Transverse colon (tissue), 4 donors: Measurements from ENCODE around the gene SKP2.

ENCODE experiments used
- CTCF ChIP-seq, 5 experiments: fragments of 200-600 bp in 3 of 5; fragments of 450-650 bp in 2 of 5; sonication (generic) in 3 of 5; IDR thresholded peaks; 1 replicate in 2 of 5; 2 replicates in 3 of 5; pipeline ENCODE4 v1.5.1; 2016 to 2017; ENCODE audit warnings: antibody characterized with exemption in 5 of 5, inconsistent platforms in 3 of 5, mild to moderate bottlenecking in 2 of 5, moderate library complexity in 1 of 5
- EP300 ChIP-seq: sonication (generic); formaldehyde crosslinking; IDR thresholded peaks from one replicate; pipeline ENCODE4 v1.6.1; 2017; ENCODE audit warnings: antibody characterized with exemption, low read depth
- POLR2A ChIP-seq: fragments of 450-650 bp; IDR thresholded peaks from one replicate; pipeline ENCODE4 v1.6.1; 2016; ENCODE audit warnings: antibody characterized with exemption, mild to moderate bottlenecking, moderate library complexity
- POLR2AphosphoS5 ChIP-seq, 3 donors: sonication (generic); formaldehyde crosslinking; IDR thresholded peaks; one replicate each; pipeline ENCODE4 v1.6.1; 2016; ENCODE audit warnings: antibody characterized with exemption in 3 of 3

DNA sequence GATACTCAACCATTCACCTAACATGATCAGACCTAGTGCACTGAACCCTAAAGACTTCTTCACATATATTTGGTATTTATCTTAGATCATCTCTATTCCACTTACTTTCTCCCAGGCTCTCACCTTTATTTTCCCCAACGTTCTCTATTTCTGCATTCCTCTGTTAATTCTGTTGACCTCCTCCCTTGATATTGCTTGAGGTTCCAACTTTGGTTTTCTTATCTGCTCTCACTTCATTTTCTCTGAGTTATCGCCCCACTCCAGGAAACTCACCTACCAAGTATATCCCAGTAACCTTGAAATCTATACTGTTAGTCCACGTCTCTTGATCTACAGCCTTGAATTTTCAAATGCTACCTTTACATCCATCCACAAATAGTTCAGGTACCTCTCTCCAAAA, 80.6 kb downstream of the SKP2 start:
- no peak for TF ChIP-seq POLR2AphosphoS5 (IDR thresholded peaks at IDR 0.05)
- TF ChIP-seq CTCF (IDR thresholded peaks at IDR 0.05), result no peak
- TF ChIP-seq POLR2A, result no peak
- TF ChIP-seq EP300, result no peak
